ENCODE measurements around the gene OTULIN.

The OTULIN gene

GRCh38 chr5:14722923-14723322 lies 58.4 kb downstream of the OTULIN start:
- DNase-seq = no peak

DNA sequence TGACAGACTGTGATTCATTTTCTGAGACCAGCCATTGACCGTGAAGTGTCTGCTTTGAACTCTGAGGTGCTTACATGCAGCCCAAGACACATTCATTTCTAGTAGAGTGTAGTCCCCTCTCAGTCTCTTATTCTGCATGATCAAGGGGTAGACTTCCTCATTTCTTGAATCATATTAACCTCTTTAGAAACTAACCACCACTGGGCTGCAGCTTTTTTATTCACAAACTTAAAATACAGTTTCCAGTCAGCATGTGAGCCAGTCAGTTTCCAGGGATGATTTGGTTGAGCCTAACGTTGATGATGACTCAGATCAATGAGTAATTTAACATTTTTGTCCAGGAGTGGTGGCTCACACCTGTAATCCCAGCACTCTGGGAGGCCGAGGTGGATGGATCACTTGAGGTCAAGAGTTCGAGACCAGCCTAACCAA lies 59.2 kb downstream of the OTULIN start:
- DNase-seq = no peak

- DNase-seq = no peak
These were observed 60.1 kb downstream of the OTULIN start for GRCh38 chr5:14724633-14725032.

DNA sequence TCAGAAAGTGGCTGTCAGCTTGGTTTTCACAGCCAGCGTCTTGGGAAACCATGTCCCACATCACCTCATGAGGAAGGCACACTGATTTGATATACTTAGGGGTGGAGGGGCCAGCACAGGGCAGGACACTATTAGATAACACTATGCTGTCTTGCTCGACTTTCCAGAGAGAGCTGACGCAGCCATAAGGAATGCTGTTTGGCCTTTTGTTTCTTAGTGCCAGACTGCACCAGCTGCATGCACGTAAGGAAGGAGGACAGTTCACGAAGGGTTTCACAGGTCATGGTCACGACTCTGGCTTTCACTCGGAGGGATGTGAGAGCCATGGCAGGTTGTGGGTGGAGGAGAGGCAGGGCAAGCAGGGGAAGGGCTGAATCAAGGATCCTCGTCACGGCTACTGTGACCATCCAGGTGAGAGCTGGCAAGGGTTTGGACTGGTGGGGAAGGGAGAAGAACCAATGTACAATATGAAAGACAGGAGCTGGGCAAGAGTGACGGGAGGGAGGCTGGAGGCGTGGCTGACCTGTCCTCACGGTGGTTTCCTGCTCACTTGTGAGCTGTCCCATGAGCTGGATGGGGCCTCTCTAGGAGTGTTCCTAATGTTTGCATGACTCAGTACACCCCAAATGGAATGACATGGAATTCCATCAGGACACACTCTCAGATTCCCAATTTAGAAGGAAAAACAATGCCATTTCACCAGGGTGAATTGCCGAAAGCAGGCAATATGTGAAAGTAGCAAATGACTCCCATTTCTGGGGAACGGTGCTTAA lies 61.7 kb downstream of the OTULIN start:
- DNase-seq = no peak

- DNase-seq = peak; percentile 63
These were observed 62.9 kb downstream of the OTULIN start for GRCh38 chr5:14727428-14727865.

GRCh38 chr5:14727928-14728458 lies 63.5 kb downstream of the OTULIN start:
- DNase-seq = no peak

- DNase-seq = no peak
These were observed 64.0 kb downstream of the OTULIN start for GRCh38 chr5:14728459-14728938.

GRCh38 chr5:14729448-14730385 lies 65.2 kb downstream of the OTULIN start:
- DNase-seq = no peak

DNA sequence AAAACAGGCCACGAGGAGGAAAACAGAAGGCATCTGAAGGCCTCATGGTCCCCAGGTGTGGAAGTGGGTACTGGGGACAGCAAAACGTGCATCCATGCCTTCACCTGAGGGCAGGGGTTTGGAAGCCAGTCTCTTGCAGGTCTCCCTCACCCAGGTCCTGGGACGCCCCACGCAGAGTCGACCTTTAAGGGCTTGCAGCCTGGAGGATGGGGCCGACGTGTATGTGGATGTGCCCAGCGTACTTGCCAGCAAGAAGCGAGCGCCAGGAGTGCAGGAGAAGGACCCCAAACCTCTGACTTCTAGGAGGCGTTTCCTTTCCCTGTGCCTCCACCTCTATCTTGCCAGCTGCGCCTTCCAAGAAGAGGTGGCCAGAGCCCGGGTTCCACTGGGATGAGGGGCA lies 65.9 kb downstream of the OTULIN start:
- no peak for DNase-seq

DNA sequence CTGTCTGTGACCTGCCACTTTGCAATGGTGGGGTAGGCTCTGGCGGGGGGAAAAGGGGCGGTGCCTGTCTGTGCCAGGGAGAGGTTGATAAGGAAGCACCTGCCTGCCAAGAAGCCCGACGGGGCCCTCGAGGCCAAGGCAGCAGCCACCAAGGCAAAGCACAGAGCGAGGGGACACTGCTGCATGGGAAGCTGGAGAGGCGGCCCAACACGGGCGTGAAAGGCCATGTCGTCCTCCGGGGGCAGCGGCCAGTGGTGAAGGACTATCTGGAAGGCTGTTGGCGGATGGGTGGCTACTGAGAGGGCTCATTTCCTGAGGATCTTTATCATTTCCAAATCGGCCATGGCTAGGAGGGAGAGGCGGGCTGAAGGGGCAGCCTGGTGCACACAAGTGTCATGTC lies 66.4 kb downstream of the OTULIN start:
- no peak for DNase-seq

DNA sequence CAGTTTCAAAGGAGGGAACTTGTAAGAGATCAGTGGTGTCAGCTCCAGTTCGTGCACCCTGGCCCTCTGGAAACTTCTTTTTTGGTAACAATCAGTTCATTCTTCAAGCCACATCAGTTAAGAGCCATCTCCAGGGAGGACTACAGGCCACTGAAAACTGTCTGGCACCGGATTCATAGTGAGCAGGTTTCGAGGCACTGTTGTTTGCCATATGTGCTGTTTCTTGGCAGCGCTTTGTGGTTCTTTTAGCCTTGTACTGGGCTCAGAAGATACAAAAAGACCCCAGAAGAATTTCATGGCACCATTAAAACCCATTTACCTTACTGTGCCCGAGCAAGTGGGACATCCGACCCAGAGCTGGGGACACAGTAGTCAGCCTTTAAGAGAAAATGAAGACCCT lies 68.5 kb downstream of the OTULIN start:
- no peak for DNase-seq

DNA sequence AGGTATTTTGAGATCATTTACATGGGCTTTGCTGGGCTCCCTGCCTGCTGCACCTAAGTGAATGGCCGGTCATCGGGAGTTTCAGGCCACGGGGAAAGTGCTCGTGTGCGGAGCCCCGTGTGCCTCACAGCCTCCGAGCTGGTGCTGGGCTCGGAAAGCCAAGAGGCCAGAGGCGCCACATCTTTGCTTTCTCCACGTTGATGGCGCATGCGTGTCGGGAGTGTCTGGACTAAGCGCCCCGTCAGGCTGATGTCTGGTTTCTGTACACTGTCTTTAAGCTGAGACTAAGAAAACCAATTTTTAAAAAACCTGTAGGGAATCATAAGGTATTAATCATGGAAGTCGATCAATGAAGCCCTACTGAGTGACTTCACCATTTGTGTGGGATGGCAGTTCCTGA lies 69.1 kb downstream of the OTULIN start:
- DNase-seq = no peak

DNA sequence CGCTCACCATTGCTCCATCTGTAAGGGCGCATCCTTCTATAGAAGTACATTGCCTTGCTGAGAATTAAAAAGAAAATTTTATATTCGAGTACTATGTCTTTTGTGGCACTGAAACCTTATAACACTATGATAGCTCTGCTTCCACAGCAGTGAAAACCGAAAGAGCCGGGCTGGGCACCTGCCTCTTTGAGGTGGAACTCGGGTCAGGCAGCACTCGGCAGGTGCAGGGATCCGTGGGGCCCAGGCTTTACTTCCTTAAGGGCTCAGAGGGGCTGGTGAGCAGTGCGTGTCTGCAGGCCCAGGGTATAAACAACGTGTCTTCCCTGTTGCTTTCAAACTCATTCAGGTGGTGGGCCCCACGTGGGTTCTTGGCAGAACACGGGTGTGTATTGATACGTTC lies 69.9 kb downstream of the OTULIN start:
- DNase-seq = no peak

DNA sequence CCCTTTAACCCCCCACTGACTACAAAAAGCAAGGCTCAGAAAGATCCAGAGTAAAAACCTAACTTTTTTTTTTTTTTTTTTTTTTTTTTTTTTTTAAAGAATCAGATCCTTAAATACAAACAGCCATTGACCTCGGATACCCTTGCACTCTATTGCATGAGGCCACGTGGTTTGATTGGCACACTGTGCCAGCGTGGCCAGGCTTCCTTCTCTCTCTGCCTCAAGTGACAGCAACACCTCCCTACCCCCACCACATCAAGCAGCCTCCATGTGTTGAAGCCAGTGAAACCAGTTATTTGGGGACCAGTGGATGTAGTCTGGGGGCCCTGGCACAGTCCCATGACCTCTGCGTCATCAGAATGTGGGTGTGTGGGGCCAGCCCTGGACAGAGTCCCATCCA lies 71.4 kb downstream of the OTULIN start:
- no peak for DNase-seq

GRCh38 chr5:14737291-14737690 lies 72.8 kb downstream of the OTULIN start:
- no peak for DNase-seq

DNA sequence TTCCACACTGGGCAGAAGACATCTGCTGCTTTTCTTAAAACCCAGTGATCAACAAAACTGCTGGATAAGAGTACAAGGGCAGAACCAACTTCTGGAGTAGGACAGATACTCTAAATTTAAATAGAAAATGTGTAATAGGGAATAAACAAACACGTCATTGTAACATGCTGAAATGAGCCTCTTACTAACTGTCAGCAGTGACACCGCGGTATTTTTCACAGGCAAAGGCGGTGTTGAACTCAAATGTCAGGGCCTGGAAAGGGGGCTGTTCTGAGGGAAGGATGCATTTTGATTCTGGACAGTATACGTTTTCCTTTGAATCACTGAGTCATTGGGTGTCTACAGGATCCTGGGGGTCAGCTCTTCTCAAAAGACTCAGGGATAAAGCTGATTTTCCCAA lies 73.5 kb downstream of the OTULIN start:
- no peak for DNase-seq

- no peak for DNase-seq
These were observed 75.0 kb downstream of the OTULIN start for GRCh38 chr5:14739538-14739937.

DNA sequence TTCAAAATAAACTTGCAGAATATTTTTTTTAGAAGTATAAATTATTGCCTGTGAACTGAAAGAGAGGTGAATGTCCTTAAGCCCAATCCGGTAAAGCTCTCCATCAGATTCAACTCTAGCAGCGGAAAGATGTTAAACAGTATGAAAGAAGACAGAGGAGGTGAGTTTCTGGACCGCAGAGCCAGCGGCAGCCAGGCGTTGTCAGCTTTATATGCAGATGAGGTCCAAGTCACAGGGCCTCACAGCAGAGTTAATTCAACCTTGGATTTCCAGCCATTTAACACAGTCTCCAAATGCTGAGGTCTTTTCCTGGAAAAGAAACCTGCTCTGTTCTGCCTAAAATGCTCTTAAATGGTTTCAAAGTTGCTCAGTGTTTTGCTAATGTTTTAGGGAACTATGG lies 75.5 kb downstream of the OTULIN start:
- no peak for DNase-seq

DNA sequence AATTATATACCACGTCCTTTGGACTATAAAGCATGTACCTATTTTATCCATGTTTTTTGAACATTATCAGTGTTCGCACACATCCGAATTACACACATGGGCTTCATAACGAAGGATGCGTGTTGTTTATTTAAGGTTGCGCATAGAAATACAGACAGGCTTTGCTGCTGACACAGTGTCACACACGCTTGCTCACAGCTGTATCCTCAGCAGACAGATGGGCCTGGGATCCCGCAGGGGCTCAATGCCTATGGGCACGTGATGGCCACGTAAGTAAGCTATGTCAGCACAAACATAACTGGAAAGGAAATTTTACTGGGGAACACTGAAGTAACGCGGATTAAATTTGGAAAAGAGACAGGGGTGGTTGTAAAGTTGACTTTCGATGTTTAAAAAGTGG lies 76.6 kb downstream of the OTULIN start:
- DNase-seq = no peak

- DNase-seq = no peak
These were observed 77.4 kb downstream of the OTULIN start for GRCh38 chr5:14741801-14742440.

- no peak for DNase-seq
These were observed 78.0 kb downstream of the OTULIN start for GRCh38 chr5:14742498-14742897.

DNA sequence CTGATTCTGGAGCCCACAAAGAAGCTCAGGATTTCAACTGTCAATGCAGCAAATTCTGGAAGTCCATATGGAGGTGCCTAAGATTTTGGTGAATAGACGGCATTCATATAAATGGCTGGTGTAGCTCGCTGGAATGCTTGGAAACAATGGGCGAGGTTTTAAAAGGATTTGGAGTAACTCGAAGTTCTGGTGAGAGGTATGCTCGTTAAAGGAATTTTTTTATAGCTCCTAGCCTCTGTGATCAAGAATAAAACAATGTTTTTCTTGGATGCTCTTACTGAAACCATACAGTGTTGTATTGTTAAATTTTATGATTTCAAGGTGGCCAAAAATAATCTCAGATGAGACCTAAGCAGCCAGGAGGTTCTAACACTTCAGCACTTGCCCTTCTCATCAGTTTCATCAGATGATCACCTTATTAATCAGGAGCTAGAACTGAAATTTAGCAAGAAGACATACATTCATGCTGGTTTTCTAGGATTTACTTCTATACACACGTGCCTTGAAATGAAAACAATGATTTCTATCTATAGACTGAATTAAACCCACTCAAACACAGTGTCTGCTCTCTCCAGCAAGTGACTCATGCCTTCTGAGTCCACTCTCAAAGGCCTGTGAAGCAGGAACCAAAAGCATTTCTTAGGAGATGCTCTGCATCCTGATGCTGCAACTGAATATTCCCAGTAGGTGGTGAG lies 79.2 kb downstream of the OTULIN start:
- no peak for DNase-seq
